H1 (cell line): Measurements from ENCODE around the gene MAP1A. TPM values are rescaled to one million over a fixed set of nuclear protein-coding genes. Genes with fewer than 3 reads are reported as not detected.

Experiments
- CTCF ChIA-PET: fragments of 300-600 bp; sonication (Branson Sonifier 250); formaldehyde crosslinking; loops from one replicate; lab custom pipeline; 2021; ENCODE audit not compliant: partially characterized antibody; lab: Charles Lee
- POLR2A ChIA-PET: fragments of 300-600 bp; sonication (Branson Sonifier 250); formaldehyde crosslinking; loops from one replicate; lab custom pipeline; 2021; ENCODE audit warnings: inconsistent platforms; ENCODE audit not compliant: partially characterized antibody; lab: Charles Lee
- DNase-seq, 2 experiments: peaks; one replicate each; pipeline versions ENCODE4 v3.0.0 to v3.0.0-alpha.2; 2010 to 2022; ENCODE audit warnings: low spot score in 2 of 2, low read depth in 1 of 2, mixed read lengths in 1 of 2
- FAIRE-seq: peaks from 2 replicates; lab custom pipeline; 2011; peaks lifted over from hg19 to GRCh38; lab: Jason Lieb, UNC
- H2AFZ ChIP-seq: 2 replicates; pipeline ENCODE4 v1.8.1; 2012; ENCODE audit warnings: low read length, inconsistent platforms
- H2AK5ac ChIP-seq: 2 replicates; pipeline ENCODE4 v1.6.1; 2013; ENCODE audit warnings: low read depth, low read length
- H2BK120ac ChIP-seq: replicated peaks from 2 replicates; pipeline ENCODE3; 2013; ENCODE audit warnings: low read depth, low read length, inconsistent platforms
- H2BK12ac ChIP-seq: 2 replicates; pipeline ENCODE4 v1.6.1; 2013; ENCODE audit warnings: low read depth, low read length
- H2BK15ac ChIP-seq: 2 replicates; pipeline ENCODE4 v1.6.1; 2013; ENCODE audit warnings: low read length
- H2BK20ac ChIP-seq: 2 replicates; pipeline ENCODE4 v1.6.1; 2013; ENCODE audit warnings: low read length
- H2BK5ac ChIP-seq: 2 replicates; pipeline ENCODE4 v1.6.1; 2013; ENCODE audit warnings: low read depth, low read length
- H3K14ac ChIP-seq: 2 replicates; pipeline ENCODE4 v1.6.1; 2013; ENCODE audit warnings: inconsistent platforms; ENCODE audit not compliant: insufficient read length
- H3K18ac ChIP-seq: 2 replicates; pipeline ENCODE4 v1.6.1; 2013; ENCODE audit warnings: low read length; ENCODE audit errors: extremely low read depth
- H3K23ac ChIP-seq: 2 replicates; pipeline ENCODE4 v1.6.1; 2013; ENCODE audit warnings: inconsistent platforms; ENCODE audit not compliant: insufficient read length
- H3K23me2 ChIP-seq: 2 replicates; pipeline ENCODE4 v1.6.1; 2013; ENCODE audit warnings: low read depth, low read length
- H3K27ac ChIP-seq: 2 replicates; pipeline ENCODE4 v1.6.1; 2011; ENCODE audit warnings: low read depth, low read length, inconsistent platforms
- H3K27me3 ChIP-seq, 4 experiments: replicated peaks in 1 of 4; 1 replicate in 1 of 4; 2 replicates in 3 of 4; pipeline versions ENCODE4 v1.6.1 to v1.8.1; 2011 to 2013; ENCODE audit warnings: low read length in 3 of 4, mild to moderate bottlenecking in 3 of 4, inconsistent platforms in 2 of 4, mixed read lengths in 2 of 4, moderate library complexity in 1 of 4; ENCODE audit not compliant: control insufficient read depth in 3 of 4, insufficient read depth in 3 of 4; ENCODE audit errors: extremely low read depth in 1 of 4
- H3K36me3 ChIP-seq, 4 experiments: 2 replicates each; pipeline versions ENCODE4 v1.6.1 to v1.8.1; 2011 to 2013; ENCODE audit warnings: mild to moderate bottlenecking in 4 of 4, low read length in 3 of 4, moderate library complexity in 2 of 4, control low read depth in 1 of 4, inconsistent platforms in 1 of 4; ENCODE audit not compliant: insufficient read depth in 4 of 4, control insufficient read depth in 2 of 4
- H3K4ac ChIP-seq: replicated peaks from 2 replicates; pipeline ENCODE3; 2013; ENCODE audit warnings: low read length, low read depth, mixed read lengths, inconsistent platforms; ENCODE audit not compliant: insufficient read length
- H3K4me1 ChIP-seq, 4 experiments: replicated peaks in 1 of 4; 1 replicate in 1 of 4; 2 replicates in 3 of 4; pipeline versions ENCODE4 v1.6.1 to v1.8.1; 2011 to 2013; ENCODE audit warnings: low read length in 3 of 4, inconsistent platforms in 2 of 4, mixed read lengths in 1 of 4; ENCODE audit not compliant: insufficient read depth in 4 of 4, control insufficient read depth in 3 of 4
- H3K4me2 ChIP-seq, 2 experiments: 2 replicates each; pipeline versions ENCODE4 v1.6.1 to v1.8.1; 2011 to 2013; ENCODE audit warnings: low read depth in 2 of 2, low read length in 2 of 2, control low read depth in 1 of 2, inconsistent platforms in 1 of 2, mild to moderate bottlenecking in 1 of 2; ENCODE audit not compliant: insufficient read depth in 1 of 2
- H3K4me3 ChIP-seq, 4 experiments: fragments of 200-600, 300-600 bp in 1 of 4; sonication (generic), shearing (Covaris generic), sonication (Bioruptor Twin) in 1 of 4; 2 replicates each; pipeline versions ENCODE4 v1.5.1 to v1.8.1; 2011 to 2016; ENCODE audit warnings: low read length in 4 of 4, low read depth in 3 of 4, control low read depth in 2 of 4, inconsistent platforms in 2 of 4, mild to moderate bottlenecking in 2 of 4, mixed read lengths in 1 of 4, moderate library complexity in 1 of 4; ENCODE audit not compliant: insufficient read depth in 2 of 4; ENCODE audit errors: extremely low read depth in 1 of 4
- H3K56ac ChIP-seq: replicated peaks from 2 replicates; pipeline ENCODE3; 2013; ENCODE audit warnings: low read depth, mild to moderate bottlenecking, mixed read lengths, low read length, inconsistent platforms; ENCODE audit not compliant: insufficient read length
- H3K79me1 ChIP-seq: 2 replicates; pipeline ENCODE4 v1.6.1; 2013; ENCODE audit warnings: low read depth, low read length, control low read depth
- H3K79me2 ChIP-seq, 2 experiments: 2 replicates each; pipeline versions ENCODE4 v1.6.1 to v1.8.1; 2012 to 2013; ENCODE audit warnings: low read length in 2 of 2, mild to moderate bottlenecking in 2 of 2, inconsistent platforms in 1 of 2; ENCODE audit not compliant: insufficient read depth in 2 of 2, control insufficient read depth in 1 of 2
- H3K9ac ChIP-seq, 4 experiments: replicated peaks in 1 of 4; 1 replicate in 1 of 4; 2 replicates in 3 of 4; pipeline versions ENCODE4 v1.6.1 to v1.8.1; 2011 to 2013; ENCODE audit warnings: low read depth in 3 of 4, low read length in 3 of 4, control low read depth in 2 of 4, mild to moderate bottlenecking in 2 of 4, moderate library complexity in 2 of 4, inconsistent platforms in 1 of 4; ENCODE audit errors: extremely low read depth in 1 of 4
- H3K9me3 ChIP-seq, 2 experiments: 2 replicates each; pipeline versions ENCODE4 v1.6.1 to v1.8.1; 2012 to 2013; ENCODE audit warnings: mild to moderate bottlenecking in 2 of 2, moderate library complexity in 2 of 2, control low read depth in 1 of 2, inconsistent platforms in 1 of 2, low read depth in 1 of 2, low read length in 1 of 2, mixed read lengths in 1 of 2; ENCODE audit not compliant: insufficient read depth in 2 of 2
- H4K20me1 ChIP-seq, 2 experiments: replicated peaks in 1 of 2; 2 replicates each; pipeline versions ENCODE3 to v1.8.1; 2011 to 2013; ENCODE audit warnings: inconsistent platforms in 2 of 2, low read length in 2 of 2, mild to moderate bottlenecking in 1 of 2; ENCODE audit not compliant: insufficient read depth in 2 of 2, control insufficient read depth in 1 of 2
- H4K5ac ChIP-seq: 2 replicates; pipeline ENCODE4 v1.6.1; 2013; ENCODE audit warnings: low read length, low read depth, mixed read lengths, inconsistent platforms; ENCODE audit not compliant: insufficient read length
- H4K8ac ChIP-seq: 2 replicates; pipeline ENCODE4 v1.8.0; 2013; ENCODE audit warnings: mild to moderate bottlenecking, moderate library complexity, low read length, inconsistent platforms; ENCODE audit not compliant: insufficient read depth; ENCODE audit errors: extremely low read depth
- H4K91ac ChIP-seq: replicated peaks from 2 replicates; pipeline ENCODE3; 2013; ENCODE audit warnings: low read length, mixed read lengths, inconsistent platforms; ENCODE audit not compliant: insufficient read length
- ASH2L ChIP-seq: fragments of 200-600, 300-600 bp; sonication (generic); IDR thresholded peaks from one replicate; pipeline ENCODE4 v1.7.1; 2017; ENCODE audit warnings: low read length
- GABPA ChIP-seq: IDR thresholded peaks from 2 replicates; pipeline ENCODE4 v1.6.1; 2011; ENCODE audit warnings: mild to moderate bottlenecking, low read length, moderate library complexity, borderline replicate concordance; ENCODE audit not compliant: insufficient read depth
- HDAC2 ChIP-seq, 2 experiments: fragments of 300-600 bp in 1 of 2; sonication (generic) in 1 of 2; IDR thresholded peaks; 2 replicates each; pipeline ENCODE4 v1.6.1; 2011 to 2012; ENCODE audit warnings: low read depth in 2 of 2, low read length in 2 of 2, mild to moderate bottlenecking in 2 of 2, moderate library complexity in 2 of 2, borderline replicate concordance in 1 of 2, inconsistent platforms in 1 of 2
- SIN3A ChIP-seq, 2 experiments: IDR thresholded peaks in 1 of 2; conservative IDR thresholded peaks in 1 of 2; 2 replicates each; pipeline ENCODE4 v1.6.1; 2011 to 2012; ENCODE audit warnings: low read length in 2 of 2, improper control_type of control experiment in 1 of 2, low read depth in 1 of 2, mild to moderate bottlenecking in 1 of 2
- SP2 ChIP-seq: IDR thresholded peaks from 2 replicates; pipeline ENCODE4 v1.6.1; 2012; ENCODE audit warnings: mild to moderate bottlenecking, low read length, inconsistent platforms
- SUZ12 ChIP-seq: fragments of 200-600 bp; sonication (generic); IDR thresholded peaks from 2 replicates; pipeline ENCODE4 v1.6.1; 2012; ENCODE audit warnings: mild to moderate bottlenecking, inconsistent platforms, low read length, moderate library complexity, mixed read lengths
- WGBS, 2 experiments: shearing (Covaris generic) in 1 of 2; methylation state at CpG; one replicate each; pipeline versions ENCODE4 v1.1.6 to v1.1.7; 2013 to 2015; ENCODE audit warnings: low lambda C conversion rate in 2 of 2, mixed read lengths in 2 of 2, inconsistent platforms in 1 of 2, low coverage in 1 of 2, missing lambda C conversion rate in 1 of 2; ENCODE audit not compliant: insufficient replicate concordance in 2 of 2, insufficient coverage in 1 of 2, insufficient read length in 1 of 2; ENCODE audit errors: extremely low coverage in 1 of 2, missing lambda C conversion rate in 1 of 2; 5-methylcytosine and 5-hydroxymethylcytosine counted together
- polyA plus RNA-seq, 7 experiments: library from polyadenylated mRNA; depleted of rRNA in 3 of 7; stranded (reverse) in 5 of 7; unstranded in 2 of 7; fragments of >200 nt in 5 of 7; fragments of 200-250 nt in 2 of 7; gene quantifications; 1 replicate in 5 of 7; 2 replicates in 1 of 7; 4 replicates in 1 of 7; pipeline versions ENCODE4 v1.2.1 to v1.2.3, GENCODE V29; 2011 to 2013; ENCODE audit warnings: missing spikeins in 2 of 7, mixed read lengths in 2 of 7
- total RNA-seq: library from RNA; stranded (reverse); fragmentation: NEBNext Ultra II Directional; extraction: Animal tissue kit (Norgen Biotek cat#: 25700); gene quantifications from 2 replicates; pipeline ENCODE4 v1.2.1, GENCODE V29; 2021
- TF ChIP-seq, protein P1 (sequence below), 3 experiments: IDR thresholded peaks; 1 replicate in 2 of 3; 2 replicates in 1 of 3; pipeline versions ENCODE4 v1.5.1 to v1.6.1; 2011; ENCODE audit warnings: low read length in 3 of 3, mild to moderate bottlenecking in 3 of 3, inconsistent platforms in 2 of 3, low read depth in 1 of 3, moderate library complexity in 1 of 3; ENCODE audit not compliant: insufficient read depth in 1 of 3; ENCODE audit errors: control extremely low read depth in 1 of 3
- TF ChIP-seq, protein P2 (sequence below): IDR thresholded peaks from 2 replicates; pipeline ENCODE4 v1.6.1; 2012; ENCODE audit warnings: inconsistent platforms

MAP1A gene
- total and polyA plus RNA-seq, 2 of the 8 experiments (the other 6 are each of a cell fraction or from before 2014, with no cell fraction given): 0.80 to 2.4 TPM

DNA sequence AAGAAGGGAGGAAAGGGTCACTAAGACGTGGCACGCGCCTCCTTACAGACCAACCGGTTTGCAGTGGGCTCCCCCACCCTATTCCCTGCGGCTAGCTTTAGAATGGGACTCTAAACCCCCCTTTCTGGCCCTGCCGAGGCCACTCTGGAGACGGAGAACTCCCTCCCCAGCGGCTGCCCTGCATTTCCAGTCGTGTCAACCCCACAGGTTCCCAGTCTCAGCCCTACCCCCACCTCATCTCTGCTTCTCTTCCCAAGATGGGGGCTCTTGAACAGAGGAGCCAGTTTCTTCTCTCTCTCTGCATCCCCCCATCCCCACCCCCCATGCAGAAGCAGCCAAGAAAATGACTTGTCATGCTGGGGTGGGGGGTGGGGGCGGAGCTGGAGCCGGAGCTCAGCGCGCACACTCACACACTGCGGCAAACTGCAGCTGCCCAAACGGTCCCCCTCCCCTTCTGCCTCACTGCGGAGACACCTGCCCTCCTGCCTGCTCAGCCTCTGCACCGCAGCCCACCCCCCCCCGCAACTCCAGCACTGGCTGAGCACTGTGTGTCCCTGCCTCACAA lies 871 bp downstream of the MAP1A start:
- Histone ChIP-seq H4K8ac (peak overlapping the region; percentile 37), H3K14ac (no peak overlapping the region), H2BK5ac (no peak overlapping the region), H2BK120ac (no peak overlapping the region), H3K79me2 (no peaks in the 10 kb centered on the region), H3K23ac (no peak overlapping the region), H3K56ac (no peak overlapping the region), H2AK5ac (no peak overlapping the region), H3K18ac (no peak overlapping the region), H3K79me1 (no peaks in the 10 kb centered on the region), H2BK15ac (no peak overlapping the region), H4K5ac (no peak overlapping the region), H4K91ac (no peak overlapping the region), H2BK20ac (no peak overlapping the region), H3K27me3 (peaks cover 0 to 33% (median 24%) of the 10 kb centered on the region in 4 experiments; a peak in 6 of 7 replicates), H4K20me1 (no peaks in the 10 kb centered on the region), H3K4me3 (peak overlapping the region; percentile 41 to 72 (median 52)), H3K4me2 (peak overlapping the region; percentile 78 to 92), H2BK12ac (no peak overlapping the region), H3K36me3 (no peaks in the 10 kb centered on the region), H3K27ac (no peak overlapping the region), H3K4me1 (peaks cover 11 to 21% (median 13%) of the 10 kb centered on the region in 4 experiments; a peak in 6 of 7 replicates), H3K23me2 (peaks cover 15% of the 10 kb centered on the region; the same call in 1 of the 2 replicates), H3K9me3 (no peaks in the 10 kb centered on the region), H2AFZ (no peak overlapping the region), H3K4ac (no peak overlapping the region), H3K9ac (no peak overlapping the region; a peak in 1 of 7 replicates)
- DNase-seq (peak in 1 of 2 experiments; percentile 62), FAIRE-seq (no peak)
- WGBS, 2 experiments: 3% methylated on average over 10 of the region's 18 CpGs; no CpG with 5 or more reads in 1 of the 2 experiments
- POLR2A ChIA-PET: interaction anchor here (0.7 to 2.3 kb wide), 5 partner anchors 8 to 34 kb away, joined by 3 to 8 read pairs (median 4); no protein-coding TSS in a partner anchor
- CTCF ChIA-PET: interaction anchor here (1.5 to 9.4 kb wide), 4 partner anchors 9 to 146 kb away, joined by 3 to 121 read pairs (median 12); partner anchors contain the start of gene TP53BP1
- TF ChIP-seq, protein P1, sequence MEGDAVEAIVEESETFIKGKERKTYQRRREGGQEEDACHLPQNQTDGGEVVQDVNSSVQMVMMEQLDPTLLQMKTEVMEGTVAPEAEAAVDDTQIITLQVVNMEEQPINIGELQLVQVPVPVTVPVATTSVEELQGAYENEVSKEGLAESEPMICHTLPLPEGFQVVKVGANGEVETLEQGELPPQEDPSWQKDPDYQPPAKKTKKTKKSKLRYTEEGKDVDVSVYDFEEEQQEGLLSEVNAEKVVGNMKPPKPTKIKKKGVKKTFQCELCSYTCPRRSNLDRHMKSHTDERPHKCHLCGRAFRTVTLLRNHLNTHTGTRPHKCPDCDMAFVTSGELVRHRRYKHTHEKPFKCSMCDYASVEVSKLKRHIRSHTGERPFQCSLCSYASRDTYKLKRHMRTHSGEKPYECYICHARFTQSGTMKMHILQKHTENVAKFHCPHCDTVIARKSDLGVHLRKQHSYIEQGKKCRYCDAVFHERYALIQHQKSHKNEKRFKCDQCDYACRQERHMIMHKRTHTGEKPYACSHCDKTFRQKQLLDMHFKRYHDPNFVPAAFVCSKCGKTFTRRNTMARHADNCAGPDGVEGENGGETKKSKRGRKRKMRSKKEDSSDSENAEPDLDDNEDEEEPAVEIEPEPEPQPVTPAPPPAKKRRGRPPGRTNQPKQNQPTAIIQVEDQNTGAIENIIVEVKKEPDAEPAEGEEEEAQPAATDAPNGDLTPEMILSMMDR (IDR thresholded peaks at IDR 0.05; ENCODE audit: control extremely low read depth in 1 of 3, insufficient read depth in 1 of 3, low read depth in 1 of 3, low read length in 3 of 3): no peak
- peak in 1 of 2 experiments; percentile 11; a peak in 1 of 4 replicates for TF ChIP-seq SIN3A (conservative IDR thresholded peaks at IDR 0.05 in 1 of 2, IDR thresholded peaks at IDR 0.05 in 1 of 2; ENCODE audit: low read depth in 1 of 2, low read length in 2 of 2)
- TF ChIP-seq ASH2L: peak; percentile 92
- TF ChIP-seq SUZ12: peak; percentile 35; the same call in 1 of the 2 replicates
- TF ChIP-seq HDAC2 (IDR thresholded peaks at IDR 0.05; ENCODE audit: borderline replicate concordance in 1 of 2, low read depth in 2 of 2, low read length in 2 of 2): peak in 1 of 2 experiments; percentile 61; a peak in 1 of 4 replicates
- no peak for TF ChIP-seq SP2
- TF ChIP-seq, protein P2, sequence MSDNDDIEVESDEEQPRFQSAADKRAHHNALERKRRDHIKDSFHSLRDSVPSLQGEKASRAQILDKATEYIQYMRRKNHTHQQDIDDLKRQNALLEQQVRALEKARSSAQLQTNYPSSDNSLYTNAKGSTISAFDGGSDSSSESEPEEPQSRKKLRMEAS: peak; percentile 14; the same call in 1 of the 2 replicates
- TF ChIP-seq GABPA: no peak
